HG03565 (cell line): ENCODE results near the gene VCAN.

Experiments
- ATAC-seq: cut with Tn5 transposase; IDR thresholded peaks from one replicate; pipeline ENCODE4 v1.9.1; 2021; ENCODE audit warnings: mild to moderate bottlenecking, moderate library complexity; ENCODE audit not compliant: unreplicated experiment

Gene VCAN

GRCh38 chr5:83527722-83528438 is 56.3 kb downstream of the VCAN start:
- no peak for ATAC-seq

GRCh38 chr5:83528439-83528769 is 56.9 kb downstream of the VCAN start:
- ATAC-seq: no peak

GRCh38 chr5:83530193-83530592 is 58.6 kb downstream of the VCAN start:
- no peak for ATAC-seq

GRCh38 chr5:83531661-83532060 is 60.1 kb downstream of the VCAN start:
- no peak for ATAC-seq

DNA sequence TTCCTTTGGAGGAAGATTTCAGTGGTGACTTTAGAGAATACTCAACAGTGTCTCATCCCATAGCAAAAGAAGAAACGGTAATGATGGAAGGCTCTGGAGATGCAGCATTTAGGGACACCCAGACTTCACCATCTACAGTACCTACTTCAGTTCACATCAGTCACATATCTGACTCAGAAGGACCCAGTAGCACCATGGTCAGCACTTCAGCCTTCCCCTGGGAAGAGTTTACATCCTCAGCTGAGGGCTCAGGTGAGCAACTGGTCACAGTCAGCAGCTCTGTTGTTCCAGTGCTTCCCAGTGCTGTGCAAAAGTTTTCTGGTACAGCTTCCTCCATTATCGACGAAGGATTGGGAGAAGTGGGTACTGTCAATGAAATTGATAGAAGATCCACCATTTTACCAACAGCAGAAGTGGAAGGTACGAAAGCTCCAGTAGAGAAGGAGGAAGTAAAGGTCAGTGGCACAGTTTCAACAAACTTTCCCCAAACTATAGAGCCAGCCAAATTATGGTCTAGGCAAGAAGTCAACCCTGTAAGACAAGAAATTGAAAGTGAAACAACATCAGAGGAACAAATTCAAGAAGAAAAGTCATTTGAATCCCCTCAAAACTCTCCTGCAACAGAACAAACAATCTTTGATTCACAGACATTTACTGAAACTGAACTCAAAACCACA is 67.4 kb downstream of the VCAN start:
- ATAC-seq: peak; percentile 73

DNA sequence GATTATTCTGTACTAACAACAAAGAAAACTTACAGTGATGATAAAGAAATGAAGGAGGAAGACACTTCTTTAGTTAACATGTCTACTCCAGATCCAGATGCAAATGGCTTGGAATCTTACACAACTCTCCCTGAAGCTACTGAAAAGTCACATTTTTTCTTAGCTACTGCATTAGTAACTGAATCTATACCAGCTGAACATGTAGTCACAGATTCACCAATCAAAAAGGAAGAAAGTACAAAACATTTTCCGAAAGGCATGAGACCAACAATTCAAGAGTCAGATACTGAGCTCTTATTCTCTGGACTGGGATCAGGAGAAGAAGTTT is 67.9 kb downstream of the VCAN start:
- ATAC-seq: no peak

DNA sequence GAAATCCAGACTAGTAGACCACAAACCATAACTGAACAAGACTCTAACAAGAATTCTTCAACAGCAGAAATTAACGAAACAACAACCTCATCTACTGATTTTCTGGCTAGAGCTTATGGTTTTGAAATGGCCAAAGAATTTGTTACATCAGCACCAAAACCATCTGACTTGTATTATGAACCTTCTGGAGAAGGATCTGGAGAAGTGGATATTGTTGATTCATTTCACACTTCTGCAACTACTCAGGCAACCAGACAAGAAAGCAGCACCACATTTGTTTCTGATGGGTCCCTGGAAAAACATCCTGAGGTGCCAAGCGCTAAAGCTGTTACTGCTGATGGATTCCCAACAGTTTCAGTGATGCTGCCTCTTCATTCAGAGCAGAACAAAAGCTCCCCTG is 68.6 kb downstream of the VCAN start:
- ATAC-seq: no peak

DNA sequence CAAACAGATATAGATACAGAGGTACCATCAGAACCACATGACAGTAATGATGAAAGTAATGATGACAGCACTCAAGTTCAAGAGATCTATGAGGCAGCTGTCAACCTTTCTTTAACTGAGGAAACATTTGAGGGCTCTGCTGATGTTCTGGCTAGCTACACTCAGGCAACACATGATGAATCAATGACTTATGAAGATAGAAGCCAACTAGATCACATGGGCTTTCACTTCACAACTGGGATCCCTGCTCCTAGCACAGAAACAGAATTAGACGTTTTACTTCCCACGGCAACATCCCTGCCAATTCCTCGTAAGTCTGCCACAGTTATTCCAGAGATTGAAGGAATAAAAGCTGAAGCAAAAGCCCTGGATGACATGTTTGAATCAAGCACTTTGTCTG is 69.2 kb downstream of the VCAN start:
- ATAC-seq: no peak

DNA sequence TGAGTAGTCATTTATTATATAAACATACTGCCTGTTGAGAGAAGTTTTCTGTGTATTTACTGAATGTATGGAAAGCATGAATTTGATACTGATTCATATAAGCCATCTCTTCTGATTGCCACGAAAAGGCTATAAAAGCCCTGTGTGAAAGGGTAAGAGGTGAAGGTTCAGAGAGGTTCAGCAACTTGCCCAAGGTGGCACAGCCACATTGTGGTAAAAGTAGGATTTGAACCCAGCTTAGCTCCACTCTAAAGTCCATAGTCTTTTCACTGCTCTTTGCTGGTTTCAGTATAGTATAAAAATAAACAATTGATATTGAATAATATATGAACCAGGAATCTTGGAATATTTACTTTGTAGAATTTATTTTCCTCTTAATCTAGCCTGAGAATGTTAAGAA is 71.3 kb downstream of the VCAN start:
- no peak for ATAC-seq

DNA sequence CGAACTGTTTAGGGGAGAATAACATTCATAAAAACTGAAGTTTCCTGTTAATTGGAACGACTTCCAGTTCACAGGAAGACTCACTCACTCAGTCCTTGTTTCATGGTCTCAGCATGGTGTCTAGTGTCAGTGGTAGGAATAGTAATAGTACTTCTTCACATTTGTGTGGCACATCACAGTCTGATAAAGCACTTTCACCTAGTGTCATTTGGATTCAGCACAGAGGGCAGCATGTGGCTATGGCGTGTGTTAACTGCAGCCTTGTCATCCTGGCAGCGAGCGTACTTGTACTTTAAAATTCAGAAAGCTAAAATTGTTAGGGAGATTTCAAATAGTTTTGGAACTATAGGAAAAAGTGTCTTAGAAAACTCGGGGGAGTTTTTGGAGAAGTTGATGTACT is 72.4 kb downstream of the VCAN start:
- no peak for ATAC-seq

DNA sequence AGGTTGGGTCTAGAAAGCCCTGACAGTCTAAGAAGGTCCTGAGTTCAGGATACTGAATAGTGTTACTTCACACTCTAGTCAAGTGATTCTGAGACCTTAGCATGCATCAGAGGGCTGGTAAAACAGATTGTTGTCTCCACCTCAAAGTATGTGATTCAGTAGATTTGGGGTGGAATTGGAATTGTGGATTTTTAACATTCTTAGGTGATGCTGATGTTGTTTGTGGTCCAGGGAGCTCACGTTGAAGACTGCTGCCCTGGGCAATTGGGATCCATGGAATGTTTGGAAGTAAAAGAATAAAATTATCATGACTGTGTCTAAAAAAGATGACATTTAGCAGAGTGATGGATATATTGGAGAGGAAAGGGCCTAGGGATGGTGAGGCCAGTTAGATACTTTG is 75.6 kb downstream of the VCAN start:
- ATAC-seq: no peak

DNA sequence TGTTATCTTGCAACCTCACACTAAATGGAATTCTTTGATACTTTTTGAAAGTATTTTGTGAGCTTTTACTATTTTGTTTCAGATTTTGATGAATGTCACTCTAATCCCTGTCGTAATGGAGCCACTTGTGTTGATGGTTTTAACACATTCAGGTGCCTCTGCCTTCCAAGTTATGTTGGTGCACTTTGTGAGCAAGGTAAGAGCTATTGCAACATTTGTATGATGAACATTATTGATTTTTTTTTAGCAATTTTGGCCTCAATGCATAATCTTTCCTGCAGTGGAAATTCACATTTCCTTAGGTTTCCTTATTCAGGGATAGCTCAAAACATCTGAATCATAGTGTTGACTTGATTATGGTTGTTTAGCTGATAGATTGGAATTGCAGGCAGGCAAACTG is 76.3 kb downstream of the VCAN start:
- no peak for ATAC-seq

DNA sequence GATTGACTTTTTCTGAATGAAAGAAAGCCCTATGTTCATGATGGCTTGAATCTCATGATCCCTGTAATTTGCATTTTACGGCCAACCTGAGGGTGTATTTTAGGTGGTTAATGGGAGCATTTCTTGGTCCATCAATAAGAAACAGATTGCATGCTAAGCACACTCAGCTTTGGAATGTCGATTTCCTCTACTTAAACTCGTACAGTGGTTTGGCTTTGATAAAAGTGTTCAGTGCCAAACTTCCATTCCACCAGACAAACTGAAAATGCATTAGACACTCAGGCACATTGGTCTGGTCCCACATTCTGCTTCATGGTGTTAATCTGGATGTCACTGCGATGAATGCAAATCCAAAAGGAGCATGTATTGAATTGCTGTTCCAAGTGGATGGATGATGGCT is 77.0 kb downstream of the VCAN start:
- no peak for ATAC-seq

DNA sequence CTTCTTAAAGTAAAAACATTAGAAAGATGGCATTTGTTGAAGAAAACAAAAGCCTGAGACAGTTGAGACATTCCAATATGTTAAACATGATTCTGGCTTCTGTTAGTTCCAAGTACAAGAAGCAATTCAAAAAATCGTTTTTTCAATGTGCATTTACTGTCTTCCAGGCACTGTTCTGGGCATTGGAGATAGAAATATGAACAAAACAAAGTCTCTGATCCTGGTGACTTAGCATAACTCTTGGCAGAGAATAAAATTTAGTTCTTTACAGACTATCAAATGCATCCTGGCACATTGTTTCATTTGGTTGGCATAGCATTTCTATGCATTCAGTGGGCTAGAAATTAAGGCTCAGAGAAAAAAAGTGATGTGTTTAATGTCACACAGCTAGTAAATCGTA is 77.5 kb downstream of the VCAN start:
- ATAC-seq: no peak

DNA sequence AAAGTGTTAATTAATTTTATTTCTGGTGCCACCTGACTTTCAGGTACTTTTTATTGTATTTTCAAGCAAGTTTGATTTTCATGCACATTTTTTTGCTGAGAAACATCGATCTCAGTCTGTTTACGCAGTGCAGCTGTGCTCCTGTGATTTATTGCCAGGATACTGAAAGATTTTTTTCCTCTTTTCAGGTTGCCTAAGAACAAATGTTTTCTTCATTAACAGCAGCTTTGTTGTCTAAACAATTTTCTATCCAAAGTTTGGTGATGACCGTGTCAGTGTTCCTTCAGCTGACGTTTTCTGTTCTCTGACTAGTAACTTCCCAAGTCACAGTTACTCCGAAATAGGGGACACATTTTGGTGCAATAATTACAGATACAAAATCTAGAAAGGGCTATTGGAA is 78.1 kb downstream of the VCAN start:
- ATAC-seq: no peak

GRCh38 chr5:83551821-83552220 is 80.3 kb downstream of the VCAN start:
- ATAC-seq: no peak

- no peak for ATAC-seq
Measured at GRCh38 chr5:83552275-83552674, 80.7 kb downstream of the VCAN start.

DNA sequence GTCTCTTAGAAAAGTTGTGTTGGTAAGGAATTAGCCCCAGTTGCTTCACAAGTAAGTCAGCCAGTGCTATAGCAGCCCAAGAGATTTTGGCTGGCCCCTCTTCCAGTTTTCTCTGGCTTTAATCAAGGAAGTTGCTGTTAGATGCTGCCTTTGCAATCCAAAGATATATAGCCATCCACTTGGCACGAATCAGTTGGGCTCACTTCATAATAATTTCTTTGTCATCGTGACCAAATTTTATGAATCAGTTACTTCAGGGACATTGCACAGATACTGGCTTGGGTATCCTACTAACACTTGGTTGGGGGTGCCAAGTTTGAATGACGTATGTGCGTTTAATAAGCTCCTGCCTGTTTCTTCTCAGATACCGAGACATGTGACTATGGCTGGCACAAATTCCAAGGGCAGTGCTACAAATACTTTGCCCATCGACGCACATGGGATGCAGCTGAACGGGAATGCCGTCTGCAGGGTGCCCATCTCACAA is 81.5 kb downstream of the VCAN start:
- no peak for ATAC-seq

DNA sequence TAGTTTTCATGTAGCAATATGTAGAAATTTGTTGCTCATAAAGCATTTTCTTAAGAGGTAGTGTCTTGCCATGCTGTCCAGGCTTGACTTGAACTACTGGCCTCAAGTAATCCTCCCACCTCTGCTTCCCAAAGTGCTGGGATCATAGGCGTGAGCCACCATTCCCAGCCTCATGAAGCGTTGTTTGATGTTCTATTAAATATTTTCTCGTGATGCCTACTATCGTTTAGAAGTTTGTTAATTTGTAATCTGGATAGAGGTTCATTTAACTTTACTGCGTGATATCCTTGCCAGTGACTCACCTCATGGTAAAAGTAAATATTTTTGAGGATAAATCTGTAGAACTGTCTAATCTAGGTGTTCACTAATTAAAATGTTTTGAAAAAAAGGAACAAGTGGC is 82.6 kb downstream of the VCAN start:
- ATAC-seq: no peak

DNA sequence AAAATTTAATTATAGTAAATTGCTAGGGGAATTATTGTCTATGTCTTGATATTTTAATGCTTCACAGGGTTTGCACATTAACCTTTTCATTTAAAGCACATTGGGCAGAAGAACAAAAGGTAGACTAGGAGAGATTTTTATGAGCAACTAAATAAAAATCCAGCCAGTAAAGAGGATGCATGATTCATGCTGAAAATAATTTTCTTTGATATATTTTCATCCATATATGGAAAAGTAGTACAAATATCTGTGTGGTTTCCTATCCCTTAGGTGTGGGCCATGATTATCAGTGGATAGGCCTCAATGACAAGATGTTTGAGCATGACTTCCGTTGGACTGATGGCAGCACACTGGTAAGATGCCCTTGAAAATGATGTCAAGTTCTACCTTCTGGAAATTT is 83.1 kb downstream of the VCAN start:
- ATAC-seq: no peak

DNA sequence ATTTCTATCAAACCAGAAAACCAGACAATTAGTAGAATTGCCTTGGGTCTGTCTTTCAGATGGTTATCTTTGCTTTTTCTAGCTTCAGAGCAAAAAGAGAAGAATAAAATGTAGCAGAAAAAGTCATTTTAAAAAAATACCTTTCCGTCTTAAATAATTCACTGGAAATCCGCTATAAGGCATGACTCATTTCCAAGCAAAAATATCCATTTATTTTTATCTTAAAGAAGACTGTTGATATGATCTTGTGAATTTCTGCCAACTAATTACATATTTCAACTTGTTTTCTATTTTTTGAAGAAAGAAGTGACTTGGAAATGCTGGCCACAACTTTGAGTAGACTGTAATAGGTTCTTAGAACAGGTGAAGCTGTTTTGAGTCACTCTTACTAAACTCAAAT is 83.7 kb downstream of the VCAN start:
- no peak for ATAC-seq

GRCh38 chr5:83556190-83556589 is 84.6 kb downstream of the VCAN start:
- ATAC-seq: peak; percentile 78
